NCI-H187 treated with DMSO at 0.1 percent for 48 hours (cell line): ENCODE measurements around the gene ATAD5.
"Not testable (repeated sequence)": the region's sequence is repeated elsewhere in the genome, so short reads cannot be mapped to it uniquely, and the experiment has no call there.

Experiments used
- DNase-seq: peaks from one replicate; lab custom pipeline; 2025; lab: John Stamatoyannopoulos, UW

Gene ATAD5

DNA sequence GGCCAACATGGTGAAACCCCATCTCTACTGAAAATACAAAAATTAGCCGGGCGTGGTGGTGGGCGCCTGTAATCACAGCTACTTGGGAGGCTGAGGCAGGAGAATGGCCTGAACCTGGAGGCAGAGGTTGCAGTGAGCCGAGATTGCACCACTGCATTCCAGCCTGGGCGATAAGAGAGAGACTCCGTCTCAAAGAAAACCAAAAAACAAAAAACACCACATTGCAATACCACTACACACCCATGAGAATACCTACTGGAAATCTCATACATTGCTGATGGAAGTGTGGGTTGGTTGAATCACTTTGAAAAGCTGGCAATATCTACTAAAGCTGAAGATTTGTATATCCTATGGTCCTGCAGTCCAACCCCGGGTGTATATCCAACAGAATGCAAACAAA lies 78.4 kb downstream of the ATAD5 start:
- DNase-seq: not testable (repeated sequence)

DNA sequence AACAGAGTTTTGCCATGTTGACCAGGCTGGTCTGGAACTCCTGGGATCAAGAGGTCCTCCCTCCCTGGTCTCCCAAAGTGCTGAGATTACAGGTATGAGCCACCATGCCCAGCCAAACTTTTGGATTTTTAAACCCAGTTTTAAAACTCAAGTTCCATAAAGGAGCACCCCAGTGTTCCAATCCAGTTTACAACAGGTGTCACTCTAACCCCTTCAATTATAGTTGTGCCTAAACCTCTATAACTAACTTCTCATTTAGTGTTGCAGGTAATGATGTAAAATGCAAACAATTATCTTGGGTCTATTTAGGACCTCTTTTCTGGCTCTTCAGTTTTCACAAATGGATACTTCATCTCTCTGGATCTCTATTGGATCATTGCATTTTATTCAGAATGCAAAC lies 82.2 kb downstream of the ATAD5 start:
- DNase-seq: no peak

DNA sequence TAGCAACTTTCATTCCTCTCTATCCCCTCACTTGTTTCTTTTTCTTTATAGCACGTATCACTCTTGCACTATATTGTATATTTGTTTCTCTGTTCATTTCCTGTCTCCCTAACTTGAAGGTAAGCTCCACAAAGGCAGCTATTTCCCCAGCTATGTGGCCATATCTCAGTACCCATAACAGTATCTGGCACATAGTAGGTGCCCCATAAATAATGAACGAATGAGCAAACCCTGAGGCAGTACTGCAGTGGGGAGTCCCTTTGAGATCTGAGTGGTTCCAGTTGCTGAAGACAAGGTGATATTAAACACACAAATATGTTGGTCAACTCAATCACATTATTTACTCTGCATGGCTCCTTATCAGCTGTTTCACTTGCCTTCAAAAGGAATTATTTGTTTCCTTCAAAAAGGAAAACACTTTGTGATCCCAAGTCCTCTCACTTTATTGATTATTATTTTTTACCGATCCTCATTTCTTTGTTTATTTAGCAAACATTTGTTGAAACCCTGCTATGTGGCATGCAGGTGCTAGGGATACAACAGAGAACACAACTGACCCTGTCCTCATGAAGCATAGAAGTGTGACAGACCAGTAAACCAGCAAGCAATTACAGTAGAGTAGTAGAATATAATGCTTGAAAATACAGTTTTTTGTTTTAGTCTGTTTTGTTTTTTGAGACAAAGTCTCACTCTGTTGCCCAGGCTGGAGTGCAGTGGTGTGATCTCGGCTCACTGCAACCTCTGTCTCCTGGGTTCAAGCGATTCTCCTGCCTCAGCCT lies 84.3 kb downstream of the ATAD5 start:
- no peak for DNase-seq

DNA sequence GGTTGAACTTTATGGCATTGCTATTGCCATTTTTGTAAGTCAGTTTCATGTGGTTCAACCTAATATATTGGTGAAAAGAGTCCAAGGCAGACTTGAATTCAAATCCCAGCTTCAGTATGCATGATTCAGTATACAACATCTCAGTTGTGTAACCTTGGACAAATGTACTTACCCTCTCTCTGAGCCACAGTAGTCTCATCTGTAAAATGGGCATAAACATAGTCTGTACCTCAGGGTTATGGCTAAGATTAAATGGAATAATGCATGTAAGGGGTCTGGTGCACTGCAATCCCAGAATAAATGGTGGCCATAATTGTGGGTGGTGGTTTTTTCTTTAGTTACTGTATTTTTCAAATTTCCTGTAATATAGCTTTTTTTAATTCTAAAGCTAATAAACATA lies 85.3 kb downstream of the ATAD5 start:
- no peak for DNase-seq

DNA sequence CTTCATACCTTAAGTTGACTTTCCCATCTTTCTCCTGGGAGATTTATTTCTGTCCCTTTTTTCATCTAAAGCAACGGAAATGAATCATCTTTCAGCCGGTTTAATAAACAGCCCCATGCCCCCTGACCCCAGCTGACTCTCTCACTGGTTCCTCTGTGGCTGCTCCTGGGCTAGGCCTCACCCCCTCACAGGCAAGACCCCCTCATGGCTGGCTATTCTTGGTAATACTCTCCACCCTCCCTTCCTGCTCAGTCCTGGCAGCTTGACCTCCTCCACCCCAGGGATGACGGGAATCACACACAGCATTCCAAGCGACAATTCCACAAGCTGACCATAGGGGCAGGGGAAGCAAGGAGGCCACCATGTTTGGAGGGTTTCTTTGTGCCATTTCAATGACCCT lies 88.5 kb downstream of the ATAD5 start:
- DNase-seq: no peak

DNA sequence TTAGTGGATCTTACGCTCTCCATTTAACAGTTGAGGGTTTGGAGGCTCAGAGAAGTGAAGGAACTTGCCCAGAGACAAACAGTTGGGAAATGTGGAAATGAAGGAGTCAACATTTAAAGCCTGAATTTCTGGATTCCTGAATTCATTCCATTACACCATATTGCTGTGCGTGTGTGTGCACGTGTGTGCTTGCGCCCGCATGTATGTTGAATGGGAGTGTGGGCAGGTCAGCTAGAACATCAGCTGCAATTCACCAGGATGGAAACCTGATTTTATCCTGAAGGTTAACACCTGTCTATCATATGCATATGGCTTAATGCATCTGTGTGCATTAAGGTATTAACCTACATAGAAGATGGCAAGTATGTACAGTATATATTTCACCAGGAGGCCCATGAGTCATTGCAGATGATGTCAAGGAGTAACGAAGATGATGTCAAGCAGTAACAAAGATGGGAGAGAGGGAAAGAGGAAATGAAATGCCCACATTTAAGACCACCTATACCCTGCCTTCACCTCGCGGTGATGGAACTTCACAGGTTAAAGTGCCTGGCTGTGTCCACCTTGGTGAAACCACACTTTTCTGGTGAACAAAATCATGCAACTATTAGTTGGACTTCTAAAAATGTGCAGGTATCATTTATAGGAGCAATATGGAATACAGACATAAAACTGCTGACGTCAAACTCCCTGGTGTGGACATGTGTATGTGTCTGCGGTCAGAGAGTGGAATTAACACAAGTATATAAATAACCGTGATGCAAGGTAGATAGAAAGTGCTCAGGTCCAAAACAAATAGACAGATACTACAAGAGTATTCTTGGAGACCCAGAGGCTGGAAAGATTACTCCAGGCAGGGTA lies 89.1 kb downstream of the ATAD5 start:
- no peak for DNase-seq

DNA sequence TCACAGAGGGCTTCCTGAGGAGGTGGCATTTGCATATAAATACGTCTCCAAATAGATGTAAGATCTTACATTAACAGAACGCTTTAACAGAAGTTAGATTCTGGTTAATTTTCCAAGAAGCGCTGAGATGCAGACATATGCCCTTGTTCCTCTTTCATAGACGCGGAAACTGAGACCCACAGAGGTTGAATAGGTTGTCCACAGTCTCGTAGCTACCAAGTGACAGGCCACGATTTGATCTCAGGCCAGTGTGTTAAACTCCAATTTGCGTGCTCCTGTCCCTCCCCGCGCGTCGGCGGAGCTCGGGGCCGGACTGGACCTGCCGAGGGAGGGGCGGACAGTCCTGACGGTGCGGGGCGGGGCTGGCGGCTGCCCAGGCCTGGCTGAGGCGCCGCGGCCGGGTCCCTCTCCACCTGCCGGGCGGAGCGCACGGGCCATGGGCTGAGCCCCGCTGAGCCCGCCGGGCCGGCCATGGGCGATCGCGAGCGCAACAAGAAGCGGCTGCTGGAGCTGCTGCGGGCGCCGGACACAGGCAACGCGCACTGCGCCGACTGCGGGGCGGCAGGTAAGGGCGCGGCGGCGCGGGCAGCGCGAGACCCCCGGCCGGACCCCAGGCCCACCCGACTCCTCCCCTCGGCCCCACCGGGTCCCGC lies 89.9 kb downstream of the ATAD5 start, which contains the start of gene ADAP2:
Gene ADAP2, plus strand, starts transcription at position 402 of the 653 bp plus-strand sequence. Its CDS starts 70 bp downstream, at position 472.
- no peak for DNase-seq

DNA sequence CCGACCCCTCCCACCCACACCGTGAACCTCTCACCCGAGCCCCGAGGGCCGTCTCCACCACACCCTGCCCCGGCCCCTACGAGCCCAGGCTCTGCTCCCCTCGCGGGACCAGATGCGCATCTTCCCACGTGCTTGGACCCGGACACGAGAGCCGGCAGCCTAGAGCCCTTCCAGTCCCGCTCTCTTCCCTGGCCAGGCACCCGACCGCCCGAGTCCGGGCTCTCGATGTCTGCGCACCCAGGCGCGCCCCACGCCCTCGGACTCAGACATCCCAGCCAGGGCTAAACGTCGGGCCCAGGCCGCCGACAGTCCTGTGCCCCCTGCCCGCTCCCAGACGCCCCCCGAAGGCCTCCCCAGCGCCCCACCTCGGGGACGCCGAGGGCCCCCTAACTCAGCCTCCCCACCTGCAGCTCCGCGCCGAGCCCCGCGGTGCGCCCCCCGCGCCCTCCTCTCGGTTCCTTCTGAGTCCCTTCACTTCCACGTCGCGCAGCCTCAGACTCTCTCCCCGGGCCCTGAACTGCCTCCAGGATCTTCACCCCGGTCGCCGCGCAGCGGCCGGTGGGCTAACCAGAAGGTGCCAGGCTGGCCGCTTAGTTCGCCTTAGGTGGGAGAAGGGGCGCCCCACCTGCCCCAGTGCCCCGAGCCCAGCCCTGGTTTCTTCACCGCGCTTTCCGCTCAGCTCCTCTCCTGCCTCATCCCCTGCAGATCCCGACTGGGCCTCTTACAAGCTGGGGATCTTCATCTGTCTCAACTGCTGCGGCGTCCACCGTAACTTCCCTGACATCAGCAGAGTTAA lies 90.7 kb downstream of the ATAD5 start:
- no peak for DNase-seq

DNA sequence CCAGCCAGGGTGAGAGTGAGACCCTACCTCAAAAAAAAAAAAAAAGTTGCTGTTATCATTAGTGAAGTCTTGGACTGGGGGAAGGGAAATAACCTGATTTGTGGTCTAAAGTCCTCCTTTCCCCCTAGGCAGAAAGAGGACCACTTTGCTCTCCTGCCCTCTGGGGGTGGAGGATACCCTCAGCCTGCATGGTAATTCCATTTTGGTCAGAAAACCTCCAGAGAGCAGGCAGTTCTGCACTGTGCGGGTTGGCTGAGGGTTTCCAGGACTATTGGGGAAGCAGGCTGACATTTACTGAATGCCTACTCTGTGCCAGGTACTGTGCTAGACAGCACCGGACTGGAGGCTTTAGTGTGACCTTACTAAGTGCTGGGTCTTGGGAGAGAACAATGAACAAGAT lies 92.6 kb downstream of the ATAD5 start:
- no peak for DNase-seq

DNA sequence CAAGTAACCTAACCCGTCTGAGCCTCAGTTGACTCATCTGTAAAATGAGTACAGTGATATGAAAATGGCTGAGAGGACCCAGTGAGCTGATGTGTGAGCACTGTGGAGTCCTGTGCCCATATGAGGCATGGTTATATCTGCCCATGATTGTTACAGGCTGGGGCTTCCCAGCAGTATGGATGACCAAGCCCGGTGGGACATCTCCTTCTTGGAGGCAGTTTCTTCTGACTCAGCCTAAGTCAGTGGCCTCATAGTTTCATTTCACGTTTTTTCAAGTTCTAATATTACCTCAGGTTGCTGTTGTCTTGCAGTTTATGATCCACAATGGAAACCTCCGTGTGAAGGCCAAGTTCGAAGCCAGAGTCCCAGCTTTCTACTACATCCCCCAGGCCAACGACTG lies 94.8 kb downstream of the ATAD5 start:
- DNase-seq: no peak

DNA sequence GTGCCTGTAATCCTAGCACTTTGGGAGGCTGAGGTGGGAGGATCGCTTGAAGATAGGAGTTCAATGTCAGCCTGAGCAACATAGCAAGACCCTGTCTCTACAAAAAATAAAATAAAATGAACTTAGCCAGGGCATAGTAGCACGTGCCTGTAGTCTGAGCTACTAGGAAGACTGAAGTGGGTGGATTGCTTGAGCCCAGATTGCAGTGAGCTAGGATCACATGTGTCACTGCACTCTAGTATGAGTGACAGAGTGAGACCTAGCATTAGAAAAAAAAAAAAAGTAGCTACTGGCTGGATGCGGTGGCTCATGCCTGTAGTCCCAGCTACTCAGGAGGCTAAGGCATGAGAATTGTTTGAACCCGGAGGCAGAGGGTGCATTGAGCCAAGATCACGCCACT lies 96.0 kb downstream of the ATAD5 start:
- DNase-seq: no peak

DNA sequence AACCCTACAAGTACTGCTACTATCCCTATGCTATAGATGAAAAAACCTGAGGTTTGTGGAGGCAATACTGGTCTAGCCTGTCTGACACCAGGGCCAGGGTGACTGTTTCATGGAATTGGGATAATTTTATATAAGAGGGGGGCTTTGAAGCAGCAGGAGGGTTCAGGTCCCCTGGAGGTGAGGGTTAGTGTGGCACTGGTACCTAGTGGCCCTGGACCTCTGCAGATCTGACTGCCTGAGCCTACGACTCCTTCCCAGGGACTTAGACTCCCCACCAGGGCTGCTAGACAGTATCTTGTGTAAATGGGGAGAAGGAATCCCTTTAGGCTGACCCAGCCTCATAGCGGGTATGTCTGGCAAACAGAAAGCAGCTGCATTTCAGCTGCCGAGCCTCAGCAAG lies 96.8 kb downstream of the ATAD5 start:
- no peak for DNase-seq

DNA sequence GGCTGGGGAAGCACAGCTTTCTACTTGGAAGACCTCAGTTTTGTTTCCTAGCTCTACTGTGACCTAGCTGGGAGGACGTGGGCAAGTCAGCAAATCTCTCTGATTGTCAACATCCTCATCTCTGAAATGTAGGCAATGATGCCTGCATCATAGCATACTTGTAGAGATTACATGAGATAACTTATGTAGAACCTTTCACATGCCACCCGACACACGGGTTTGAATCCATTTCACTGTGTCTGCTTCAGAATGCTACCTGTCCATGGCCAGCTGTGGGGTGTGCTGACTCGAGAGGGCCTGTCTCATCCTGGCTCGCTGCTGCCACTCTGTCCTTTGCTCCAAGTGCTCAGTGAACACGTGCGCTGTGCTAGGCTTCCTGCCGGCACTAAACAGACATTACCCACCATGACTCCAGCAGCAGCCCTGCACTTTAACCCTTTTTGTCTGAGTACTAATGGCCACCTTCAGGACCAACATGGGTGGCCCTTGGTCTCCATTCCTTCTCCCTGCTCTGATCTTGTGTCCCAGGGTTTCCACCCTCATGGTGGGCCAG lies 97.4 kb downstream of the ATAD5 start:
- no peak for DNase-seq

DNA sequence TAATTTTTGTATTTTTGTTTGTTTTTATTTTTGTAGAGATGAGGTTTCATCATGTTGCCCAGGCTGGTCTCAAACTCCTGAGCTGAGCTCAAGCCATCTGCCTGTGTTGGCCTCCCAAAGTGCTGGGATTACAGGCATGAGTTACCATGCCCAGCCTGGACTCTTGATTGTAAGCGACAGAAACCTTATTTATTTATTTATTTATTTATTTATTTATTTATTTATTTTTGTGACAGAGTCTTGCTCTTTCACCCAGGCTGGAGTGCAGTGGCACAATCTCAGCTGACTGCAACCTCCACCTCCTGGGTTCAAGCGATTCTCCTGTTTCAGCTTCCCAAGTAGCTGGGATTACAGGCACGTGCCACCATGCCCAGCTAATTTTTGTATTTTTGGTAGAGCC lies 98.1 kb downstream of the ATAD5 start:
- DNase-seq: not testable (repeated sequence)

DNA sequence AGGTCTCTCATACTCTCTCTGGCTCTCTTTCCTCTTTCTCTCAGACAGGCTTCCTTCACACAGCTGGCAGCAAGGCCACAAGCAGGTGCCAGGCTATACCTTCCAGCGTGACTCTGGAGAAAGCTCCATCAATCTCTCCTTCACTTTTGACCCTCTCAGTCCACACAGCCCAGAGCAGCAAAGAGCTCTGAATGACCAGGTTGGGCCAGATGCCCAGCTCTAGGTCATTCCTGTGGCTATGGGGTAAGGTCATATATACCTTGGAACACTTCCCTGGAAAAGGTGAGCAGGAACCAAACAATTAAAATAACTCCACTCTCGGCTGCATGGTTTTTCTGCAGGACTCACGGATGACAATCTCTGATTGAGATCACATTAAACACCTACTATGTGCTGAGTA lies 98.7 kb downstream of the ATAD5 start:
- DNase-seq: no peak

DNA sequence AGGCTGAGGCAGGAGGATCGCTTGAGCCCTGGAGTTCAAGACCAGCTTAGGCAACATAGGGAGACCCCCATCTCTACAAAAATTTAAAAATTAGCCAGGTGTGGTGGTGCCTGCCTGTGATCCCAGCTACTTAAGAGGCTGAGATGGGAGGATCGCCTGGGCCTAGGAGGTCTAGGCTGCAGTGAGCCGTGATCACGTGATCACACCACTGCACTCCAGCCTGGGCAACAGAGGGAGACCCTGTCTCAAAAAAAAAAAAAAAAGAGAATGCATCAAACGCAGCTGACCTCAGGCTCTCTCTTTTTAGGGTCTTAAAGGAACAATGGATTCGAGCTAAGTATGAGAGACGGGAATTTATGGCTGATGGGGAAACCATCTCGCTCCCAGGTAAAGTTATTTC lies 99.8 kb downstream of the ATAD5 start:
- not testable (repeated sequence) for DNase-seq

DNA sequence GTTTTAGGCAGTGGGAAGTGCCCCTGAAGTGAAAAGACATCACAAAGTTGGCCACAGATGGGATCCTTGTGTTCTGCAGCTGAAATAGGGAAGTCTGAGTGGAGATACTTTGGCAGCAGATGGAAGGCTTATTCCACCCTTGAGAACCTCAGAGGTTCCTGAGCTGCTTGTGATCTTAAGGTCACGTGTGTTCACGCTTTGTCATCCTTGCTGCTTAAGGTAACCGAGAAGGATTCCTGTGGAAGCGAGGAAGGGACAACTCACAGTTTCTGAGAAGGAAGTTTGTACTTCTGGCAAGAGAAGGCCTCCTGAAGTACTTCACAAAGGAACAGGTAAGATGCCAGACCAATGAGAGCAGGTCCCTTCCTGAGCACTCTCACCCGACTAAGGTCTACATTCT lies 102.2 kb downstream of the ATAD5 start:
- no peak for DNase-seq

DNA sequence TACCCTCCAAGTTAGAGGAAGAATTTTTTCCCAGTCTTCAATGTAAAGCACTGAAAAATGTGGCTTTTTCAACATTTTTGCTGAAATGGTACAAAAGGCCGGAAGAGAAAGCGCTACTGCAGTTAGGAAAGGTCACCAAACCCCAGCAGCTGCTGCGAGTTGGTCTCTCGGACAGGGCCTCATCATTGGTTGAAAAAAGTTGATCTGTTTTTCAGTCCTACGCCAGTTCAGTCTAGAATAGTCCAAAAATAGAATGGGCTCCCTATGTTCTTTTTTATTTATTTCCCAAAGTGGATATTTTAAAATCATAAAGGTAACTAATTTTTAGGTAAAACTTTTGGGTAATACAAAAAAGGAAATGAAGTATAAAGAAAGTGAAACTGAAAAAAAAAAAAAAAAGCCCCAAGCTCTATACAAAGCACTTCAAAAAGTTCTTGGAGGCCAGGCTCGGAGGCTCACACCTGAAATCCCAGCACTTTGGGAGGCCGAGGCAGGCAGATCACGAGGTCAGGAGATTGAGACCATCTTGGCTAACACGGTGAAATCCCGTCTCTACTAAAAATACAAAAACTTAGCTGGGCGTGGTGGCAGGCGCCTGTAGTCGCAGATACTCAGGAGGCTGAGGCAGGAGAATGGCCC lies 107.4 kb downstream of the ATAD5 start:
- DNase-seq: no peak

DNA sequence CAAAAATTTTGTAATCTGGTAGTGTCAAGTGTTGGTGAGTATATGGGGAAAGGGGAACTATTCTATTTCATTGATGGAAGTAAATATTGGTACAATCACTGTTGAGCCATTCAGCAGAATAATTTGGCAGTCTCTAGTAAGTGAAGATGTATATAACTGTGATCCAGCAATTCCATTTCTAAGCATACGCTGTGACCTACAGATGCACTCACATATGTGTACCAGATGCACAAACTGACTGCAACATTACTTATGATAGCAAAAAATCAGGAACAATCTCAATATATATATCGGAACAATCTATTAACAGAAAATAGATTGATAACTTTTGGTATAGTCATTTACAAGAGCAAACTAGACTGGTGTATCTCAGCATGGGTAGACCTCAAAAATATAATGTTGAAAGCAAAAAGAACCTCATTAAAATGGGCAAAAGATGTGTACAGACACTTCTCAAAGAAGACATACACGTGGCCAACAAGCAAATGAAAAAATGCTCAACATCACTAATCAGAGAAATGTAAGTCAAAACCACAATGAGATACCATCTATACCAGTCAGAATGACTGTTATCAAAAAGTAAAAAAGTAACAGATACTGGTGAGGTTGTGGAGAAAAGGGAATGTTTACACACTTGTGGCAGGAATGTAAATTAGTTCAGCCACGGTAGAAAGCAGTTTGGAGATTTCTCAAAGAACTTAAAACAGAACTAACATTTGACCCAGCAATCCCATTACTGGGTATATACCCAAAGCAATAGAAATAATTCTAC lies 110.7 kb downstream of the ATAD5 start:
- no peak for DNase-seq
